Thoracic aorta (tissue), 2 donors: ENCODE results near the gene KIF26B. TPM values are rescaled to one million over a fixed set of nuclear protein-coding genes. Genes with fewer than 3 reads are reported as not detected.

Source experiments
- ATAC-seq: fragments of 150-250 bp; one replicate; pipeline ENCODE4 v1.8.0; 2017; ENCODE audit warnings: low read depth; ENCODE audit not compliant: insufficient number of reproducible peaks, low FRiP score
- DNase-seq: peaks from one replicate; pipeline ENCODE4 v3.0.0-alpha.2; 2020; ENCODE audit warnings: low spot score
- H3K27ac ChIP-seq, 2 donors: fragments of 200-600 bp; sonication (generic); 1 replicate in 1 of 2; 2 replicates in 1 of 2; pipeline ENCODE4 v1.5.1; 2016; ENCODE audit warnings: mild to moderate bottlenecking in 2 of 2, moderate library complexity in 2 of 2
- H3K27me3 ChIP-seq: fragments of 200-600 bp; sonication (generic); replicated peaks from 2 replicates; pipeline ENCODE4 v1.6.0; 2016; ENCODE audit warnings: mild to moderate bottlenecking; ENCODE audit not compliant: insufficient read depth
- H3K36me3 ChIP-seq: fragments of 200-600 bp; sonication (generic); one replicate; pipeline ENCODE4 v1.5.1; 2016
- H3K4me1 ChIP-seq, 2 donors: fragments of 200-600 bp; sonication (generic); 1 replicate in 1 of 2; 2 replicates in 1 of 2; pipeline versions ENCODE4 v1.5.1 to v1.6.0; 2016; ENCODE audit warnings: low read depth in 2 of 2, mild to moderate bottlenecking in 1 of 2; ENCODE audit not compliant: control insufficient read depth in 1 of 2
- H3K4me3 ChIP-seq: fragments of 200-600 bp; sonication (generic); 2 replicates; pipeline ENCODE4 v1.5.1; 2016; ENCODE audit warnings: mild to moderate bottlenecking
- H3K9me3 ChIP-seq: fragments of 200-600 bp; sonication (generic); 2 replicates; pipeline ENCODE4 v1.5.1; 2016
- CTCF ChIP-seq: fragments of 200-600 bp; sonication (generic); IDR thresholded peaks from one replicate; pipeline ENCODE4 v1.5.1; 2019; ENCODE audit warnings: antibody characterized with exemption
- total RNA-seq, 2 donors: library from RNA; depleted of rRNA; stranded (reverse); fragments of >200 nt; gene quantifications; one replicate each; pipeline versions ENCODE4 v1.1.0 to v1.2.3, GENCODE V29; 2016

The KIF26B gene
- total RNA-seq, 2 donors from 2014 or later: 0.14 to 0.41 TPM

DNA sequence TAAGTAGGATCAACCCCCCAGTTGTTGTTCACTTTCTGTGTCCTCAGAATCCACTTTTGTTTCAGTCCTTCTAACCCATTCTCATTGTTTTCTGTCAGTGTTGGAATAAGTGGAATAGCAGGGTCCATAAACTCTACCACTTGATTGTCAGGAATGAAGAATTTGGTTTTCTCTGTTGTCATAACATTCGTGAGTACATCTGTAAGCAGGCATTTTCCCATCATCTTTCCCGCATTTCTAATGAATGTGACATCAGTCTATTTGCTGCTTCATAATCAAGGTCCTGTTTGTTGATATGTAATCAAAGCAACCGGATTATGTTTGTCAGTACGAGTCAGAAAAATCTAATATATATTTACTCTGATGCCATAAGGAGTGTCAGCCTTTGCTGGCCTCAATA lies 147.1 kb downstream of the KIF26B start:
- no peaks in the 10 kb centered on the region for H3K36me3 ChIP-seq
- H3K4me1 ChIP-seq: peaks cover 0 to 8% of the 10 kb centered on the region in 2 donors
- ATAC-seq: no peak
- no peaks in the 10 kb centered on the region for H3K27me3 ChIP-seq
- H3K4me3 ChIP-seq: no peak overlapping the region
- H3K27ac ChIP-seq: no peak overlapping the region
- no peak for TF ChIP-seq CTCF
- H3K9me3 ChIP-seq: no peaks in the 10 kb centered on the region
- no peak for DNase-seq

DNA sequence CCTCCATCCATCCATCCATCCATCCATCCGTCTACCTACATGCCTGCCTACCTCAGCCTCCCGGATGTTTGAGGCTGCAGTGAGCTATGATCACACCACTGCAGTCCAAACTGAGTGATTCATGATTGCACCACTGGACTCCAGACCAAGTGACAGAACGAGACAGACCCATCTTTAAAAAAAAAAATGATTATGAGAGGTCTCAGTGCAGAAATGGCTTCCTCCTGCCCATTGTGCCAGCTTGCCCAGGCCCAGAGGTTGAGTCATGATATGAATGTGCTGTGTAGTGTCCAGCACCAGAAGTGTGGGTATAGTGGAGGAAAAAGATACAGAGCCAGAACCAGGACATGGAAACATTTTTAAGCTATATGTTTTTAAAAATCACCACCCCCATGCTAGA lies 149.9 kb downstream of the KIF26B start:
- Histone ChIP-seq H3K4me3 (no peak overlapping the region), H3K27ac (no peak overlapping the region), H3K36me3 (no peaks in the 10 kb centered on the region), H3K9me3 (no peaks in the 10 kb centered on the region), H3K4me1 (no peaks in the 10 kb centered on the region), H3K27me3 (no peaks in the 10 kb centered on the region)
- no peak for TF ChIP-seq CTCF
- DNase-seq: no peak
- no peak for ATAC-seq

DNA sequence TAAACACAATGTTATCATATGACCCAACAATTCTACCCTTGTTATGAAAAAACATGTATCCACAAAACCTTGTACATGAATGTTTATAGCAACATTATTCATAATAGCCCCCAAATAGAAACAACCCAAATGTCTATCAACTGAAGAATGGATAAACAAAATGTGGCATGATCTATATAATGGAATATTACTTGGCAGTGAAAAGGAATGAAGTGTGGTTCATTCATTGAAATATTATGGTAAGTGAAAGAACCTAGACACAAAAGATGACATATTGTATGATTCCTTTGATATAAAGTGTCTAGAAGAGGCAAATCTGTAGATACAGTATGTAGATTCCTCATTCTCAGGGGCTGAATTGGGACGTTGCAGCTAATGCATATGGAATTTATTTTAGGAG lies 151.2 kb downstream of the KIF26B start:
- no peaks in the 10 kb centered on the region for H3K4me1 ChIP-seq
- DNase-seq: no peak
- TF ChIP-seq CTCF: no peak
- ATAC-seq: no peak
- H3K4me3 ChIP-seq: no peak overlapping the region
- no peak overlapping the region for H3K27ac ChIP-seq
- H3K36me3 ChIP-seq: no peaks in the 10 kb centered on the region
- H3K27me3 ChIP-seq: no peaks in the 10 kb centered on the region
- no peaks in the 10 kb centered on the region for H3K9me3 ChIP-seq

DNA sequence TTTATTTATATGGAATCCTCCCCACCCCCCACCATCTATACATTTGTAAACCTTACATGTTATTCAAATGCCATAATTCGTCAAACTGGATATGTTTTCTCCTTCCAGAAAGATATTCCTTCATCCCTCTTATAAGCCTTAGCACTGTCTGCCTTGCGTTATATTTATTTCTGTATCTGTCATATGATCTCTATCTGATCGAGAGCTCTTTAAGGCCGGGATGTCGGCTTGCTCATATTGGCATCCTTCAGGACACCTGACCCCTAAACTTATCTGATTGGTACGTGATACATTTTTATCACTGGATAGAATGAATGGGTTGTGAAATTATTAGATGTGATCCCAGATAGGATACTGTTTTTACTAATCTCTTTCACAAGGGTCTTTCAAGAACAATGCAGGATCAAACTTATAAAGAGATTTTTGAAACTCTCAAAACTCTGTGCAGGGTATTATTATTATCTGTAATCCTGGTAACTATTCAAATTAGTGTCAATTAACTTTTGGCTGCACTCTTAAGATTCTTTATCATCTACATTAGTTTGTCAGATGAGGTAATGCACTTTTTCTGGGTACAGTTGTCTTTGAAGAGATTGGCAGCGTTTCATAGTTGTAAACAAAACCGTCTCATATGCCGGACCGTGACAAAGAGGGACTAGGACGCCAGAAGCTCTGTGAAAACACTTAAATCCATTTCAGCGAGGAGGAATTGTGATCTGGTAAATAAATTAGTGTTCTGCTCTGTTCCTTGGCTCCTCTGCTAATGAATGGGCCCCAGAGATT lies 152.0 kb downstream of the KIF26B start:
- no peak for ATAC-seq
- H3K36me3 ChIP-seq: no peaks in the 10 kb centered on the region

More for the DNA sequence above, 152.0 kb downstream of the KIF26B start:
- Histone ChIP-seq H3K4me3 (no peak overlapping the region), H3K9me3 (no peaks in the 10 kb centered on the region), H3K27me3 (no peaks in the 10 kb centered on the region), H3K27ac (no peak overlapping the region), H3K4me1 (no peaks in the 10 kb centered on the region)
- no peak for DNase-seq
- TF ChIP-seq CTCF: no peak
